Progenitor cell of endocrine pancreas (in vitro differentiated cells): ENCODE data around the gene FAM98C. TPM values are rescaled to one million over a fixed set of nuclear protein-coding genes. Genes with fewer than 3 reads are reported as not detected.
"Not testable (repeated sequence)": the region's sequence is repeated elsewhere in the genome, so short reads cannot be mapped to it uniquely, and the experiment has no call there.

Experiments used
- DNase-seq: peaks from one replicate; pipeline ENCODE4 v3.0.0; 2021; ENCODE audit warnings: low spot score; ENCODE audit not compliant: unreplicated experiment
- H3K27ac Mint-ChIP-seq: 2 replicates; pipeline ENCODE4 v1.8.0; 2021; ENCODE audit warnings: mild to moderate bottlenecking, moderate library complexity, mixed read lengths
- H3K27me3 Mint-ChIP-seq: 2 replicates; pipeline ENCODE4 v1.8.0; 2021; ENCODE audit warnings: mixed read lengths
- H3K36me3 Mint-ChIP-seq: 2 replicates; pipeline ENCODE4 v1.8.0; 2022; ENCODE audit warnings: mixed read lengths; ENCODE audit not compliant: insufficient read depth
- H3K4me1 Mint-ChIP-seq: 2 replicates; pipeline ENCODE4 v1.8.0; 2021; ENCODE audit warnings: low read depth, mixed read lengths
- H3K4me3 Mint-ChIP-seq: 2 replicates; pipeline ENCODE4 v1.8.0; 2021; ENCODE audit warnings: low read depth, mild to moderate bottlenecking, moderate library complexity, mixed read lengths
- H3K9me3 Mint-ChIP-seq: 2 replicates; pipeline ENCODE4 v1.8.0; 2021; ENCODE audit warnings: low read depth, mixed read lengths
- CTCF ChIP-seq: fragments of 200-600 bp; sonication (generic); IDR thresholded peaks from one replicate; pipeline ENCODE4 v1.5.0; 2021; ENCODE audit warnings: antibody characterized with exemption, mild to moderate bottlenecking; ENCODE audit not compliant: unreplicated experiment
- total RNA-seq: library from RNA; stranded (reverse); gene quantifications from 2 replicates; pipeline ENCODE4 v1.2.1, GENCODE V29; 2021

Gene FAM98C
- total RNA-seq, 1 donor from 2014 or later, result 19.6 TPM

GRCh38 chr19:38360351-38360750 is 42.5 kb upstream of the FAM98C start:
- TF ChIP-seq CTCF, result no peak
- peaks cover 52% of the 10 kb centered on the region for H3K27me3 Mint-ChIP-seq
- no peaks in the 10 kb centered on the region for H3K4me1 Mint-ChIP-seq
- H3K4me3 Mint-ChIP-seq, result peak overlapping the region; percentile 83
- H3K36me3 Mint-ChIP-seq, result no peaks in the 10 kb centered on the region
- no peaks in the 10 kb centered on the region for H3K9me3 Mint-ChIP-seq
- DNase-seq, result no peak
- no peak overlapping the region for H3K27ac Mint-ChIP-seq

- H3K27me3 Mint-ChIP-seq, result peaks cover 48% of the 10 kb centered on the region
- DNase-seq, result no peak
- H3K9me3 Mint-ChIP-seq, result no peaks in the 10 kb centered on the region
- no peak for TF ChIP-seq CTCF
- H3K4me1 Mint-ChIP-seq, result no peaks in the 10 kb centered on the region
- H3K36me3 Mint-ChIP-seq, result no peaks in the 10 kb centered on the region
- peak overlapping the region; percentile 83 for H3K4me3 Mint-ChIP-seq
- H3K27ac Mint-ChIP-seq, result peak overlapping the region; percentile 29
These were observed 41.9 kb upstream of the FAM98C start for GRCh38 chr19:38360839-38361631.

- H3K9me3 Mint-ChIP-seq, result no peaks in the 10 kb centered on the region
- peak; percentile 30 for TF ChIP-seq CTCF
- peak overlapping the region; percentile 83 for H3K4me3 Mint-ChIP-seq
- peak; percentile 77 for DNase-seq
- no peaks in the 10 kb centered on the region for H3K36me3 Mint-ChIP-seq
- H3K27ac Mint-ChIP-seq, result peak overlapping the region; percentile 91
- H3K27me3 Mint-ChIP-seq, result peaks cover 45% of the 10 kb centered on the region
- H3K4me1 Mint-ChIP-seq, result no peaks in the 10 kb centered on the region
These were observed 41.2 kb upstream of the FAM98C start for GRCh38 chr19:38361633-38362075.

- Mint-ChIP-seq H3K4me1 (no peaks in the 10 kb centered on the region), H3K36me3 (no peaks in the 10 kb centered on the region), H3K4me3 (peak overlapping the region; percentile 83), H3K27ac (peak overlapping the region; percentile 91), H3K27me3 (peaks cover 43% of the 10 kb centered on the region), H3K9me3 (no peaks in the 10 kb centered on the region)
- TF ChIP-seq CTCF, result no peak
- DNase-seq, result peak; percentile 75
These were observed 40.6 kb upstream of the FAM98C start for GRCh38 chr19:38362076-38362945.

GRCh38 chr19:38362946-38363688 is 39.8 kb upstream of the FAM98C start:
- H3K27me3 Mint-ChIP-seq, result peaks cover 39% of the 10 kb centered on the region

More at GRCh38 chr19:38362946-38363688, 39.8 kb upstream of the FAM98C start:
- H3K27ac Mint-ChIP-seq, result peak overlapping the region; percentile 57
- H3K36me3 Mint-ChIP-seq, H3K4me1 Mint-ChIP-seq, DNase-seq, H3K9me3 Mint-ChIP-seq: not testable (repeated sequence)
- peak overlapping the region; percentile 83 for H3K4me3 Mint-ChIP-seq
